Chondrocyte (in vitro differentiated cells): ENCODE measurements around the gene SHISA3. TPM values are rescaled to one million over a fixed set of nuclear protein-coding genes. Genes with fewer than 3 reads are reported as not detected.

ENCODE experiments used
- DNase-seq: peaks from one replicate; pipeline ENCODE4 v3.0.0; 2021; ENCODE audit warnings: mixed read lengths, low spot score
- H3K27ac Mint-ChIP-seq: one replicate; pipeline ENCODE4 v1.8.0; 2021; ENCODE audit warnings: mild to moderate bottlenecking, moderate library complexity, mixed read lengths; ENCODE audit not compliant: unreplicated experiment
- H3K27me3 Mint-ChIP-seq: 2 replicates; pipeline ENCODE4 v1.8.0; 2021; ENCODE audit warnings: low read depth, mixed read lengths
- H3K36me3 Mint-ChIP-seq: 2 replicates; pipeline ENCODE4 v1.8.0; 2021; ENCODE audit warnings: low read depth, mixed read lengths
- H3K4me1 Mint-ChIP-seq: 2 replicates; pipeline ENCODE4 v1.8.0; 2021; ENCODE audit warnings: low read depth, mild to moderate bottlenecking, mixed read lengths
- H3K4me3 Mint-ChIP-seq: one replicate; pipeline ENCODE4 v1.8.0; 2021; ENCODE audit warnings: mild to moderate bottlenecking, moderate library complexity, mixed read lengths; ENCODE audit not compliant: unreplicated experiment
- H3K9me3 Mint-ChIP-seq: 2 replicates; pipeline ENCODE4 v1.8.0; 2021; ENCODE audit warnings: low read depth, mixed read lengths
- CTCF ChIP-seq: fragments of 200-600 bp; sonication (generic); IDR thresholded peaks from 2 replicates; pipeline ENCODE4 v1.5.0; 2021; ENCODE audit warnings: antibody characterized with exemption, mild to moderate bottlenecking, moderate library complexity
- long read RNA-seq: library from polyadenylated mRNA; stranded (forward); transcript quantifications from one replicate; pipeline ENCODE4 v2.0.0, GENCODE V29; 2021
- total RNA-seq: library from RNA; stranded (reverse); gene quantifications from 3 replicates; pipeline ENCODE4 v1.2.1, GENCODE V29; 2021

The SHISA3 gene
- total RNA-seq = 4.8 TPM in 1 of 3 replicates, not detected in the others
- long read RNA-seq = 0 reads

GRCh38 chr4:42396752-42397634 lies at the start of gene SHISA3:
Gene SHISA3 (plus strand): TSS chr4:42397488. CDS start chr4:42398057, 569 bp downstream.
- H3K36me3 Mint-ChIP-seq = no peaks in the 10 kb centered on the region
- no peak for DNase-seq
- H3K9me3 Mint-ChIP-seq = no peaks in the 10 kb centered on the region
- no peak within 1 kb of the TSS for H3K27ac Mint-ChIP-seq
- TF ChIP-seq CTCF = no peak
- H3K4me1 Mint-ChIP-seq = peaks cover 25% of the 10 kb centered on the region
- peak within 1 kb of the TSS; percentile 73 for H3K4me3 Mint-ChIP-seq
- peaks cover 59% of the 10 kb centered on the region for H3K27me3 Mint-ChIP-seq

GRCh38 chr4:42348247-42348646 lies 49.0 kb upstream of the SHISA3 start:
- TF ChIP-seq CTCF = no peak
- DNase-seq = no peak
- no peak overlapping the region for H3K4me3 Mint-ChIP-seq
- no peak overlapping the region for H3K27ac Mint-ChIP-seq
- H3K36me3 Mint-ChIP-seq = no peaks in the 10 kb centered on the region
- H3K9me3 Mint-ChIP-seq = no peaks in the 10 kb centered on the region
- H3K27me3 Mint-ChIP-seq = no peaks in the 10 kb centered on the region
- no peaks in the 10 kb centered on the region for H3K4me1 Mint-ChIP-seq

GRCh38 chr4:42348692-42349091 lies 48.6 kb upstream of the SHISA3 start:
- H3K27ac Mint-ChIP-seq = no peak overlapping the region

GRCh38 chr4:42350611-42351182 lies 46.6 kb upstream of the SHISA3 start:
- Mint-ChIP-seq H3K4me1 (no peaks in the 10 kb centered on the region), H3K27me3 (peaks cover 18% of the 10 kb centered on the region), H3K36me3 (no peaks in the 10 kb centered on the region), H3K4me3 (no peak overlapping the region), H3K27ac (no peak overlapping the region), H3K9me3 (no peaks in the 10 kb centered on the region)
- no peak for TF ChIP-seq CTCF
- DNase-seq = no peak

More at GRCh38 chr4:42348692-42349091, 48.6 kb upstream of the SHISA3 start:
- no peak overlapping the region for H3K4me3 Mint-ChIP-seq
- DNase-seq = no peak
- no peak for TF ChIP-seq CTCF
- no peaks in the 10 kb centered on the region for H3K36me3 Mint-ChIP-seq
- no peaks in the 10 kb centered on the region for H3K9me3 Mint-ChIP-seq
- H3K4me1 Mint-ChIP-seq = no peaks in the 10 kb centered on the region
- H3K27me3 Mint-ChIP-seq = peaks cover under 1% of the 10 kb centered on the region

GRCh38 chr4:42352049-42352448 lies 45.2 kb upstream of the SHISA3 start:
- no peaks in the 10 kb centered on the region for H3K9me3 Mint-ChIP-seq
- TF ChIP-seq CTCF = no peak
- DNase-seq = no peak
- H3K27ac Mint-ChIP-seq = no peak overlapping the region
- no peak overlapping the region for H3K4me3 Mint-ChIP-seq
- no peaks in the 10 kb centered on the region for H3K36me3 Mint-ChIP-seq
- H3K27me3 Mint-ChIP-seq = peaks cover 29% of the 10 kb centered on the region
- H3K4me1 Mint-ChIP-seq = no peaks in the 10 kb centered on the region
